Islet precursor cell (in vitro differentiated cells): ENCODE results near the gene CNST.
"Not testable (repeated sequence)": the region's sequence is repeated elsewhere in the genome, so short reads cannot be mapped to it uniquely, and the experiment has no call there.

ENCODE experiments used
- DNase-seq: peaks from one replicate; pipeline ENCODE4 v3.0.0-alpha.2; 2018

Gene CNST

GRCh38 chr1:246711548-246712003 is 145.3 kb downstream of the CNST start:
- DNase-seq, result no peak

DNA sequence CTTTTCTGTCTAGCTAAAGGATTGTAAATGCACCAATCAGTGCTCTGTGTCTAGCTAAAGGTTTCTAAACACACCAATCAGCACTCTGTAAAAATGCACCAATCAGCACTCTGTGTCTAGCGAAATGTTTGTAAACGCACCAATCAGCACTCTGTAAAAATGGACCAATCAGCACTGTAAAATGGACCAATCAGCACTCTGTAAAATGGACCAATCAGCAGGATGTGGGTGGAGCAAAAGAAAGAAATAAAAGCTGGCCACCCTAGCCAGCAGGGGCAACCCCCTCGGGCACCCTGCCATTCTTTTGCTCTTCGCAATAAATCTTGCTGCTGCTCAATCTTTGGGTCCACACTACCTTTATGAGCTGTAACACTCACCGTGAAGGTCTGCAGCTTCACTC is 146.2 kb downstream of the CNST start:
- not testable (repeated sequence) for DNase-seq
